Measurements from ENCODE around the gene ENAH. TPM values are rescaled to one million over a fixed set of nuclear protein-coding genes. Genes with fewer than 3 reads are reported as not detected.

ENAH gene
- polyA plus RNA-seq, 3 donors: 0.12 TPM; not detected in 2

GRCh38 chr1:225483818-225484656 is 168.9 kb downstream of the ENAH start:
- H3K27ac Mint-ChIP-seq: peak overlapping the region in 1 of 7 donors; percentile 71
- H3K27me3 Mint-ChIP-seq (ENCODE audit: low read depth in 3 of 3): peaks cover 0 to 5% (median 0%) of the 10 kb centered on the region in 3 donors
- H3K36me3 Mint-ChIP-seq: no peaks in the 10 kb centered on the region
- no peak overlapping the region for H3K27ac ChIP-seq (ENCODE audit: low read depth in 1 of 2, low read length in 2 of 2)
- DNase-seq: no peak
- no peaks in the 10 kb centered on the region for H3K9me3 ChIP-seq (replicated peaks in 1 of 2; ENCODE audit: control insufficient read depth in 1 of 2, insufficient read depth in 1 of 2, low read length in 2 of 2)
- H3K4me2 ChIP-seq (replicated peaks; ENCODE audit: extremely low read depth, low read length, poor library complexity, severe bottlenecking): no peak overlapping the region
- peak overlapping the region in 1 of 2 donors; percentile 1 for H3K4me3 Mint-ChIP-seq
- H3K36me3 ChIP-seq (replicated peaks in 1 of 2; ENCODE audit: control insufficient read depth in 1 of 2, insufficient read depth in 2 of 2, low read length in 2 of 2): no peaks in the 10 kb centered on the region
- H3K79me2 ChIP-seq (ENCODE audit: insufficient read depth, low read length): no peaks in the 10 kb centered on the region
- no peaks in the 10 kb centered on the region for H3K4me1 ChIP-seq (ENCODE audit: control insufficient read depth in 1 of 2, insufficient read depth in 2 of 2, low read length in 2 of 2)
- H3K27me3 ChIP-seq (ENCODE audit: control insufficient read depth in 2 of 2, insufficient read depth in 2 of 2, low read length in 2 of 2): no peaks in the 10 kb centered on the region
- TF ChIP-seq CTCF (IDR thresholded peaks at IDR 0.05): no peak
- no peak overlapping the region for H3K4me3 ChIP-seq (replicated peaks in 1 of 3; ENCODE audit: low read depth in 2 of 3, low read length in 3 of 3)
- peaks cover 7% of the 10 kb centered on the region for H3K4me1 Mint-ChIP-seq
- intact Hi-C loops (cut with micrococcal nuclease): no loop called here
- 94% methylated on average over 17 of the region's 23 CpGs for WGBS (ENCODE audit: insufficient coverage)
- no peaks in the 10 kb centered on the region for H4K20me1 ChIP-seq (ENCODE audit: insufficient read depth, low read length)
- no peak overlapping the region for H2AFZ ChIP-seq (ENCODE audit: insufficient read depth, low read depth, low read length, poor library complexity, severe bottlenecking)
- no peak overlapping the region for H3K9ac ChIP-seq (ENCODE audit: insufficient read depth, low read length, poor library complexity, severe bottlenecking)
- no peaks in the 10 kb centered on the region for H3K9me3 Mint-ChIP-seq

- Mint-ChIP-seq H3K4me3 (no peak overlapping the region), H3K27ac (no peak overlapping the region), H3K4me1 (peaks cover 14% of the 10 kb centered on the region), H3K9me3 (peaks cover 0 to under 1% (median 0%) of the 10 kb centered on the region in 7 donors), H3K27me3 (ENCODE audit: low read depth in 3 of 3) (peaks cover 0 to 11% (median 4%) of the 10 kb centered on the region in 3 donors), H3K36me3 (no peaks in the 10 kb centered on the region)
- DNase-seq: no peak
- H3K36me3 ChIP-seq (replicated peaks in 1 of 2; ENCODE audit: control insufficient read depth in 1 of 2, insufficient read depth in 2 of 2, low read length in 2 of 2): no peaks in the 10 kb centered on the region
- H3K9ac ChIP-seq (ENCODE audit: insufficient read depth, low read length, poor library complexity, severe bottlenecking): no peak overlapping the region
- H3K27ac ChIP-seq (ENCODE audit: low read depth in 1 of 2, low read length in 2 of 2): no peak overlapping the region
- H3K27me3 ChIP-seq (ENCODE audit: control insufficient read depth in 2 of 2, insufficient read depth in 2 of 2, low read length in 2 of 2): no peaks in the 10 kb centered on the region
- no peaks in the 10 kb centered on the region for H3K9me3 ChIP-seq (replicated peaks in 1 of 2; ENCODE audit: control insufficient read depth in 1 of 2, insufficient read depth in 1 of 2, low read length in 2 of 2)
- no peaks in the 10 kb centered on the region for H4K20me1 ChIP-seq (ENCODE audit: insufficient read depth, low read length)
- H3K4me3 ChIP-seq (replicated peaks in 1 of 3; ENCODE audit: low read depth in 2 of 3, low read length in 3 of 3): no peak overlapping the region
- no peak overlapping the region for H2AFZ ChIP-seq (ENCODE audit: insufficient read depth, low read depth, low read length, poor library complexity, severe bottlenecking)
- peaks cover 4 to 8% of the 10 kb centered on the region in 2 donors for H3K4me1 ChIP-seq (ENCODE audit: control insufficient read depth in 1 of 2, insufficient read depth in 2 of 2, low read length in 2 of 2)
- WGBS (ENCODE audit: insufficient coverage): 97% methylated on average over 8 of the region's 10 CpGs
- TF ChIP-seq CTCF (IDR thresholded peaks at IDR 0.05): no peak
- intact Hi-C loops (cut with micrococcal nuclease): no loop called here
- H3K79me2 ChIP-seq (ENCODE audit: insufficient read depth, low read length): no peaks in the 10 kb centered on the region
- no peak overlapping the region for H3K4me2 ChIP-seq (replicated peaks; ENCODE audit: extremely low read depth, low read length, poor library complexity, severe bottlenecking)
These were observed 170.4 kb downstream of the ENAH start for GRCh38 chr1:225482421-225482950.
